HG03025 (cell line): ENCODE data around the gene GLOD4.
"Not testable (repeated sequence)": the region's sequence is repeated elsewhere in the genome, so short reads cannot be mapped to it uniquely, and the experiment has no call there.

ENCODE experiments used
- ATAC-seq: cut with Tn5 transposase; IDR thresholded peaks from one replicate; pipeline ENCODE4 v1.9.1; 2021; ENCODE audit warnings: mild to moderate bottlenecking, moderate library complexity; ENCODE audit not compliant: unreplicated experiment, low FRiP score

Gene GLOD4

GRCh38 chr17:784143-784542, 2.1 kb upstream of the GLOD4 start:
- ATAC-seq, result no peak

GRCh38 chr17:778096-778495, 4.0 kb downstream of the GLOD4 start:
- ATAC-seq, result no peak

DNA sequence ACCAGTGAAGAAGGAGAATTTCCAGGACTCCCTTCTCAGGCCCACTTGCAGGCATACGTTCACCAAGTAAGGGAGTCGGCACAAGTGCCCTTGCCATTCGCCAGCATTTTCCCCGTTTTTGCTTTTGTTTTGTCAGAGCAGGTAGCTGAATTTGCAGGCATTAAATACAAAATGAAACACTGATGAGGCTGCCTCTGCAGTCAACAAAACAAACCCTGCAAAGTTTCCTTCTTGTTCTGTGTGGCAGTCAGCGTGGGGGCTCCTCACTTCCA, 7.8 kb downstream of the GLOD4 start:
- no peak for ATAC-seq

GRCh38 chr17:773467-774312, 8.4 kb downstream of the GLOD4 start:
- no peak for ATAC-seq

GRCh38 chr17:773016-773415, 9.1 kb downstream of the GLOD4 start:
- ATAC-seq, result no peak

- ATAC-seq, result no peak
Observed at GRCh38 chr17:767076-767475, 15.0 kb downstream of the GLOD4 start.

DNA sequence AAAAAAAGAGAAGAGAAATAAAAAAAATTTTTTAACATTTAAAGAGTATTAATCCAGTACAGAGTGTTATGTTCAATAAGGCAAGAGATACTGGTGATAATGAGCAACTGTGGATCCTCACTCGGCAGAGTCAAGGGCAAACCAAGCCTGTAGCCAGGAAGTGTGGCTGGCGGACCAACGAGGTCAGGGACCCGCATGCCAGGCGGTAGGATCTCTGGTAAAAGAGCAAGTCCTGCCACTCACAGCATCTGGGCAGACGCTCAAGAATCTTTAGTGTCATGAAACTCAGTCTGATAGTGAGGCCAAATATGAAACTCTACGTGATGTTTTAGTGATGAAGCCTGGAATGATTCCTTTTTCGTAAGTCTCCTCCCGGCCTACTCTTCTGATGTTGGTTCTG, 21.7 kb downstream of the GLOD4 start:
- ATAC-seq, result no peak

GRCh38 chr17:759964-760363, 22.1 kb downstream of the GLOD4 start:
- ATAC-seq, result no peak

DNA sequence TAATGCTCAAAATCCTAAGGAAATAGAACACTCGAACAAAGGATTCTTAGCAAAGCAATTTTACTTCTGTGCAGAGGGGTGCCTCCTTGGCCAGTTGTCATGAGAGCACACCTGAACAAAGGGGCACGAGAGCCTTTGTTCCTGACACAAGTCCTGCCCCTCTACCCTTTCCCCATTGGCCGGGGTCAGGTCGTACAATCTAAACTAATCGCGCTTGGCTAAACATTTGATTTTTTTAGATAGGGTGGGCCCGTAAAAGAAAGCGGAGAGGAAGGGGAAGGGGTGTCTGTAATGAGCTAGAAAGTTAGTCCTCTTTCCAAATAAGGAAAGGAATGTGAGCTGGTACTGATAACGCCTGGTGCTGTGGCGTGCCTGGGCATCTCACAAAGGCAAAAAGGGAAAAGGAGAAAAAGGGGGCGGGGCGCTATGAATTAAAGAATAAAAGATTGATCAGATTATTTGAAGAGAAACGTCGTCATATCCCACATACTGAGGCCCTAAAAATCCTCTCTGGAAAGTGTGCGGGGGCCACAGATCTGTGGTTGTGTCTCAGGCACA, 26.0 kb downstream of the GLOD4 start:
- not testable (repeated sequence) for ATAC-seq

DNA sequence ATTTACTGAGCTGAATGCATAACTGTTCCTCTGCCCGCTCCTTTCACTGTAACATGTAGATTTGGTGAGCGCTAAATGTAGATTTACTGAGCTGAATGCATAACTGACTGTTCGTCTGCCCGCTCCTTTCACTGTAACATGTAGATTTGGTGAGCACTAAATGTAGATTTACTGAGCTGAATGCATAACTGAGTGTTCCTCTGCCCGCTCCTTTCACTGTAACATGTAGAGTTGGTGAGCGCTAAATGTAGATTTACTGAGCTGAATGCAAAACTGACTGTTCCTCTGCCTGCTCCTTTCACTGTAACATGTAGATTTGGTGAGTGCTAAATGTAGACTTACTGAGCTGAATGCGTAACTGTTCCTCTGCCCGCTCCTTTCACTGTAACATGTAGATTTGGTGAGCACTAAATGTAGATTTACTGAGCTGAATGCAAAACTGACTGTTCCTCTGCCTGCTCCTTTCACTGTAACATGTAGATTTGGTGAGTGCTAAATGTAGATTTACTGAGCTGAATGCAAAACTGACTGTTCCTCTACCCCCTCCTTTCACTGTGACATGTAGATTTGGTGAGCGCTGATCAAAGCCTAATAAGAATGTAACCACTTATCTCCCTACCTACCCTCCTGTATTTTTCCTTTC, 26.6 kb downstream of the GLOD4 start:
- not testable (repeated sequence) for ATAC-seq

GRCh38 chr17:753418-753817, 28.7 kb downstream of the GLOD4 start:
- ATAC-seq, result no peak

GRCh38 chr17:752620-753219, 29.4 kb downstream of the GLOD4 start:
- ATAC-seq, result no peak

DNA sequence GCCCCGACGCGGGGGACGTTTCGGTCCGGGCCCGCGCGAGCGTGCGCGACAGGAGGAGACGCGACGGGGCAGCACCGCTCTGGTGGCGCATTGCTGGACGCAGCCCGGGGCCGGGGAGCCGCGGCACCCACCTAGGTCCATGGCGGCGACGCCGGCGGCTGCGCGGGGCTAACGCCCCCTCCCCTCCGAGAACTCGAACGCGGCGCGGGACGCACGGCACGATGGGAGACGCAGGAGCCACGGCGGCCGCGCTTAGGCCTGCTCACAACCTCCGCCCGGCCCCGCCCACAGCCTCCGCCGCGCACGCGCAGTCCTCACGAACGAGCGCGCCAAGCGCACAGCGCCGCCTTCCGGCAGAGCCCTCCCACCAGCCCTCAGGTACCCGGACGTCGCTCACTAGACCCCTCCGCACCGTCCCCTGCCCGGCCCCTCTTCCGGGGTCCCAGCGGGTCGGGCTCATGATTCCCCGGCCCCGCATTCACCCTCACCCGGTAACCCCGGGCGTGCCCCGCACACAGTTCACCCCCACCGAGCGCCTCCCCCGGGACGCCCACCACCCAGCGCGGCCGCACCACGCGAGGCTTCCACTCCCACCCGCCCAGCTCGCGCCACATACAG, 30.0 kb downstream of the GLOD4 start, which contains the start of gene GEMIN4:
Gene GEMIN4, minus strand, starts transcription at position 263 of the 618 bp plus-strand sequence. Its CDS starts 122 bp downstream, at position 141.
- peak; percentile 78 for ATAC-seq

- ATAC-seq, result peak; percentile 22
Observed at GRCh38 chr17:751269-752001, 30.6 kb downstream of the GLOD4 start.

- ATAC-seq, result no peak
Observed at GRCh38 chr17:750431-751037, 31.5 kb downstream of the GLOD4 start.

DNA sequence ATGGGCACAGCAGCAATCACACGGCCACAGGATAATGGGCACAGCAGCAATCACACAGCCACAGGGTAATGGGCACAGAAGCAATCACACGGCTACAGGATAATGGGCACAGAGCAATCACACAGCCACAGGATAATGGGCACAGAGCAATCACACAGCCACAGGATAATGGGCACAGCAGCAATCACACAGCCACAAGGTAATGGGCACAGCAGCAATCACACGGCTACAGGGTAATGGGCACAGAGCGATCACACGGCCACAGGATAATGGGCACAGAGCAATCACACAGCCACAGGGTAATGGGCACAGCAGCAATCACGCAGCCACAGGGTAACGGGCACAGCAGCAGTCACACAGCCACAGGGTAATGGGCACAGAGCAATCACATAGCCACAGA, 32.7 kb downstream of the GLOD4 start:
- ATAC-seq, result not testable (repeated sequence)

DNA sequence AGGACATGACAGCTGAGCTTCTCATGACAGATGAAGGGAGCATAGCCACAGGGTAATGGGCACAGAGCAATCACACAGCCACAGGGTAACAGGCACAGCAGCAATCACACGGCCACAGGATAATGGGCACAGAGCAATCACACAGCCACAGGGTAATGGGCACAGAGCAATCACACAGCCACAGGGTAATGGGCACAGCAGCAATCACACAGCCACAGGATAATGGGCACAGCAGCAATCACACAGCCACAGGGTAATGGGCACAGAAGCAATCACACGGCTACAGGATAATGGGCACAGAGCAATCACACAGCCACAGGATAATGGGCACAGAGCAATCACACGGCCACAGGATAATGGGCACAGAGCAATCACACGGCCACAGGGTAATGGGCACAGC, 33.5 kb downstream of the GLOD4 start:
- not testable (repeated sequence) for ATAC-seq

DNA sequence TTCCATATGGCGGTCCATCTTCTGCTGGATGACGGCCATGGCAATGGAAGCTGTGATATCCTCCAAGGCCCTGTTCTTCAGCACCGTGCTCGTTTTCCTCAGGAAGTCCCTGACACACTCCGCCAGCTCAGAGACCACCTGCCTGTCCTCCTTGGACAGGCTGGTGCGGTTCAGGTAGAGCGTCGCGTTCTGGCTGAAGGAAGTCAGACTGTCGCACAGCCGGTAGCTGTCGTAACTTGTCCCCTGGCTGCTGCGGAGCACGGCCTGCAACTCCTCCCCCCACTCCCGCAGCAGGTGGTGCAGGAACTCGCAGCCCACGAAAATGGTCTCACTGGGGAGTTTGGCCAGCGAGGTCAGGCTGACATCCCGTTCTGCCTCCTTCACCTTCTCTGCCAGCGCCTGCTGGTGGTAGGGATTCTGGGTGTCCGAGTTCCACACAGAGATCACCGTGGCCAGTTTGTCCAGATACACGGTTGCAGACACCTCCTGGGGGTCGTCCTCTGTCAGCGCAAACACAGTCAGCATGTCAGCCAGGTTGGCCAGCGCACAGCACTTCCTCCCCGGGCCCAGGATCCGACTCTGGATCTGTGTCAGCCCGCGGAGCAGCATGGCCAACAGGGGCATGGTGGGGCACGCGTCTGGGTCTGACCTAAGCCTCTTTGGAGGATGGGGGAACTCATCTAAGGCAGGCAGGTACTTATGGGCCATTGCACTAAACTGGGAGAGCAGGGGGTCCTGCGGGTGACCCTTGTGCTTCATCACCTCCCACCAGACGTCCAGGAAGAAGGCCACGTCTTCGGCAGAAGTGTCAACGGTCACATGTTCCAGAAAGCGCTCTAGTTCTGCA, 35.1 kb downstream of the GLOD4 start:
- no peak for ATAC-seq

DNA sequence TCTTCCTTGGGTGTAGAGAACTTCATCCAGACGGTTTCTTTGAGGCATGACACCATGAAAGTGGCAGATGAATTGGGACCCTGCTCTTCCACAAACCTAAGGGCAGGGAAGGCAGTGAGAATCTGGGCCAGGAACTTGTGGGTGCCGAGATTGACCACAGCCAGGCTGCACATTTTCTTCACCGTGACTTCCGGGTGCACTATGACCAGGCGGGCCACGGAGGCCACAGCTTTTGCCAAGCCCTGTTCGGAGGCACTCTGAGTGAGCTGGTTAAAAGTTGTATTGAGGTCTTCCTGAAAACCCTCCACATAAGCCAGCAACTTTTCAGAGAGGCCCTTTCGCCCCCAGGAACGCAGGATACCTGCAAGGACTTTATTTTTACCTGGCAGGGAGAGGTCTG, 35.9 kb downstream of the GLOD4 start:
- ATAC-seq, result no peak
